B cell (primary cell): ENCODE measurements around the gene ERC2. TPM values are rescaled to one million over a fixed set of nuclear protein-coding genes. Genes with fewer than 3 reads are reported as not detected.

Experiments used
- ATAC-seq: fragments of 200-7000 bp; cut with Tn5 transposase; one replicate; pipeline ENCODE4 v1.10.0; 2021; ENCODE audit warnings: low read depth, mild to moderate bottlenecking, moderate number of reproducible peaks, moderate library complexity
- CTCF ChIA-PET: fragments of 350-600 bp; sonication (Branson Sonifier 250); formaldehyde crosslinking; loops from one replicate; lab custom pipeline; 2021; ENCODE audit warnings: antibody characterized with exemption, inconsistent platforms; lab: Charles Lee
- POLR2A ChIA-PET: fragments of 350-600 bp; sonication (Branson Sonifier 250); formaldehyde crosslinking; loops from one replicate; lab custom pipeline; 2021; ENCODE audit warnings: antibody characterized with exemption; lab: Charles Lee
- DNase-seq: peaks from one replicate; pipeline ENCODE4 v3.0.0; 2013
- H2AFZ ChIP-seq: 2 replicates; pipeline ENCODE4 v1.6.1; 2012; ENCODE audit warnings: mild to moderate bottlenecking, low read depth, low read length; ENCODE audit not compliant: insufficient read depth, poor library complexity, severe bottlenecking
- H3K27ac ChIP-seq, 2 donors: 1 replicate in 1 of 2; 2 replicates in 1 of 2; pipeline ENCODE4 v1.5.1; 2012 to 2013; ENCODE audit warnings: low read length in 2 of 2, mild to moderate bottlenecking in 2 of 2, moderate library complexity in 1 of 2
- H3K27me3 ChIP-seq, 4 experiments: fragments of 200-600 bp in 1 of 4; sonication (generic) in 1 of 4; replicated peaks in 1 of 4; 1 replicate in 2 of 4; 2 replicates in 2 of 4; pipeline versions ENCODE4 v1.6.1 to v1.7.0; 2013 to 2016; ENCODE audit warnings: low read length in 3 of 4, mild to moderate bottlenecking in 2 of 4, mixed read lengths in 1 of 4, moderate library complexity in 1 of 4; ENCODE audit not compliant: insufficient read depth in 4 of 4, control insufficient read depth in 3 of 4; ENCODE audit errors: control extremely low read depth in 1 of 4
- H3K36me3 ChIP-seq, 2 experiments: replicated peaks in 1 of 2; 1 replicate in 1 of 2; 2 replicates in 1 of 2; pipeline versions ENCODE4 v1.6.1 to v1.7.1; 2013; ENCODE audit warnings: low read length in 1 of 2; ENCODE audit not compliant: insufficient read depth in 2 of 2, control insufficient read depth in 1 of 2; ENCODE audit errors: control extremely low read depth in 1 of 2, extremely low read depth in 1 of 2
- H3K4me1 ChIP-seq, 2 donors: fragments of 200-600 bp in 1 of 2; sonication (generic) in 1 of 2; 1 replicate in 1 of 2; 2 replicates in 1 of 2; pipeline versions ENCODE4 v1.5.1 to v1.6.1; 2013 to 2017; ENCODE audit warnings: low read length in 2 of 2; ENCODE audit not compliant: control insufficient read depth in 2 of 2, insufficient read depth in 2 of 2
- H3K4me2 ChIP-seq: replicated peaks from 2 replicates; pipeline ENCODE3; 2012; ENCODE audit warnings: mild to moderate bottlenecking, low read depth, low read length; ENCODE audit not compliant: poor library complexity, severe bottlenecking
- H3K4me3 ChIP-seq, 5 experiments: fragments of 200-600 bp in 1 of 5; sonication (generic) in 1 of 5; 1 replicate in 3 of 5; 2 replicates in 2 of 5; pipeline versions ENCODE4 v1.5.1 to v1.7.0; 2011 to 2016; ENCODE audit warnings: low read length in 4 of 5, mild to moderate bottlenecking in 4 of 5, low read depth in 2 of 5, control low read depth in 1 of 5, moderate library complexity in 1 of 5; ENCODE audit not compliant: insufficient read depth in 1 of 5; ENCODE audit errors: control extremely low read depth in 1 of 5, extremely low read depth in 1 of 5
- H3K79me2 ChIP-seq: fragments of 200-600 bp; sonication (generic); one replicate; pipeline ENCODE4 v1.6.0; 2016; ENCODE audit warnings: low read length; ENCODE audit not compliant: control insufficient read depth, insufficient read depth
- H3K9ac ChIP-seq: fragments of 200-600 bp; sonication (generic); 2 replicates; pipeline ENCODE4 v1.6.1; 2017; ENCODE audit warnings: mild to moderate bottlenecking, low read length, moderate library complexity
- H3K9me3 ChIP-seq, 3 donors: one replicate each; pipeline versions ENCODE4 v1.6.1 to v1.7.1; 2013; ENCODE audit warnings: low read length in 2 of 3; ENCODE audit not compliant: control insufficient read depth in 2 of 3, insufficient read depth in 1 of 3; ENCODE audit errors: control extremely low read depth in 1 of 3
- H4K20me1 ChIP-seq: 2 replicates; pipeline ENCODE4 v1.6.0; 2012; ENCODE audit warnings: mild to moderate bottlenecking, low read length; ENCODE audit not compliant: insufficient read depth, control insufficient read depth, poor library complexity, severe bottlenecking
- H3K27ac Mint-ChIP-seq: one replicate; pipeline ENCODE4 v1.8.0; 2021; ENCODE audit warnings: mixed read lengths
- H3K27me3 Mint-ChIP-seq: one replicate; pipeline ENCODE4 v1.8.0; 2021; ENCODE audit warnings: mixed read lengths
- H3K4me1 Mint-ChIP-seq: one replicate; pipeline ENCODE4 v1.8.0; 2021; ENCODE audit warnings: mixed read lengths
- H3K4me3 Mint-ChIP-seq: one replicate; pipeline ENCODE4 v1.8.0; 2021; ENCODE audit warnings: mixed read lengths
- H3K9me3 Mint-ChIP-seq: one replicate; pipeline ENCODE4 v1.8.0; 2022; ENCODE audit warnings: mixed read lengths; ENCODE audit not compliant: insufficient read depth
- EZH2 ChIP-seq: IDR thresholded peaks from 2 replicates; pipeline ENCODE4 v1.6.1; 2012; ENCODE audit warnings: borderline replicate concordance, low read depth, mild to moderate bottlenecking, moderate library complexity, low read length; ENCODE audit not compliant: insufficient read depth, poor library complexity, severe bottlenecking
- WGBS: methylation state at CpG from one replicate; pipeline ENCODE4 v1.1.5; 2013; ENCODE audit warnings: missing lambda C conversion rate; ENCODE audit not compliant: insufficient coverage; 5-methylcytosine and 5-hydroxymethylcytosine counted together
- intact Hi-C: fragments of 100-400 bp; cut with micrococcal nuclease; formaldehyde crosslinking; loops from one replicate; pipeline ENCODE4 v1.10.0; 2022
- polyA plus RNA-seq: library from polyadenylated mRNA; depleted of rRNA; stranded (reverse); fragments of >200 nt; gene quantifications from 2 replicates; pipeline ENCODE4 v1.2.3, GENCODE V29; 2012
- total RNA-seq, 2 donors: library from RNA; stranded (reverse); fragments of 120-200 nt in 1 of 2; gene quantifications; 1 replicate in 1 of 2; 2 replicates in 1 of 2; pipeline versions ENCODE4 v1.2.3 to v1.2.4, GENCODE V29; 2013 to 2022
- TF ChIP-seq, protein P1 (sequence below): fragments of 200-600 bp; IDR thresholded peaks from one replicate; pipeline ENCODE4 v1.8.0; 2022; ENCODE audit warnings: antibody characterized with exemption, mild to moderate bottlenecking

Gene ERC2
- total and polyA plus RNA-seq, 2 donors (not counting 1 experiment from before 2014, with no cell fraction given), result not detected

DNA sequence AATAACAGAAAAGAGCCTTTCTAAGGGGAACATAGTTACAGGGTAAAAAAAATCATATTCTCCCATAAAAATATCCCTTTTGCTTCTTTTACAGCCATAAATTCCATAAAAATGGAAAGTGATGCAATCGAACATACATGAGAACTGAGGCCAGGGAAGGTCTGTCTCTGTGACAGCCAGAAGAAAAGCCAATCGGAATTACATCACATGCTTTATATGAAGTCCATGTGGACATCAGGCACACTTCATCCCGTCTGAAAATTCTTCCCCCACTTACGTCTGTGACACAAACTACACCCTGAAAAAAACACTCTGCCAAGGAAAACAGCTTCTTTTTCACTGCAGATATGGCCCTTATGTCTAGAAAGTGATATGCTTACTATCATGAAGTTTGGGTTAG is 323.5 kb downstream of the ERC2 start:
- no peaks in the 10 kb centered on the region for H3K9me3 ChIP-seq
- intact Hi-C loops, result no loop called here
- H3K4me1 ChIP-seq, result no peaks in the 10 kb centered on the region
- H3K4me3 Mint-ChIP-seq, result no peak overlapping the region
- ChIA-PET POLR2A (no interaction called here), CTCF (no interaction called here)
- H3K27me3 Mint-ChIP-seq, result peaks cover 5% of the 10 kb centered on the region
- H3K4me2 ChIP-seq, result no peak overlapping the region
- no peak overlapping the region for H2AFZ ChIP-seq
- DNase-seq, result no peak
- no peaks in the 10 kb centered on the region for H4K20me1 ChIP-seq
- no peaks in the 10 kb centered on the region for H3K27me3 ChIP-seq
- no peak overlapping the region for H3K27ac ChIP-seq
- WGBS, result 89% methylated on average over 2 of the region's 4 CpGs
- no peaks in the 10 kb centered on the region for H3K79me2 ChIP-seq
- no peak overlapping the region for H3K4me3 ChIP-seq
- H3K4me1 Mint-ChIP-seq, result no peaks in the 10 kb centered on the region
- H3K27ac Mint-ChIP-seq, result no peak overlapping the region
- no peak overlapping the region for H3K9ac ChIP-seq
- H3K36me3 ChIP-seq, result no peaks in the 10 kb centered on the region
- no peak for ATAC-seq
- TF ChIP-seq, protein P1, sequence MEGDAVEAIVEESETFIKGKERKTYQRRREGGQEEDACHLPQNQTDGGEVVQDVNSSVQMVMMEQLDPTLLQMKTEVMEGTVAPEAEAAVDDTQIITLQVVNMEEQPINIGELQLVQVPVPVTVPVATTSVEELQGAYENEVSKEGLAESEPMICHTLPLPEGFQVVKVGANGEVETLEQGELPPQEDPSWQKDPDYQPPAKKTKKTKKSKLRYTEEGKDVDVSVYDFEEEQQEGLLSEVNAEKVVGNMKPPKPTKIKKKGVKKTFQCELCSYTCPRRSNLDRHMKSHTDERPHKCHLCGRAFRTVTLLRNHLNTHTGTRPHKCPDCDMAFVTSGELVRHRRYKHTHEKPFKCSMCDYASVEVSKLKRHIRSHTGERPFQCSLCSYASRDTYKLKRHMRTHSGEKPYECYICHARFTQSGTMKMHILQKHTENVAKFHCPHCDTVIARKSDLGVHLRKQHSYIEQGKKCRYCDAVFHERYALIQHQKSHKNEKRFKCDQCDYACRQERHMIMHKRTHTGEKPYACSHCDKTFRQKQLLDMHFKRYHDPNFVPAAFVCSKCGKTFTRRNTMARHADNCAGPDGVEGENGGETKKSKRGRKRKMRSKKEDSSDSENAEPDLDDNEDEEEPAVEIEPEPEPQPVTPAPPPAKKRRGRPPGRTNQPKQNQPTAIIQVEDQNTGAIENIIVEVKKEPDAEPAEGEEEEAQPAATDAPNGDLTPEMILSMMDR, result no peak
- TF ChIP-seq EZH2, result no peak
- H3K9me3 Mint-ChIP-seq, result no peaks in the 10 kb centered on the region

DNA sequence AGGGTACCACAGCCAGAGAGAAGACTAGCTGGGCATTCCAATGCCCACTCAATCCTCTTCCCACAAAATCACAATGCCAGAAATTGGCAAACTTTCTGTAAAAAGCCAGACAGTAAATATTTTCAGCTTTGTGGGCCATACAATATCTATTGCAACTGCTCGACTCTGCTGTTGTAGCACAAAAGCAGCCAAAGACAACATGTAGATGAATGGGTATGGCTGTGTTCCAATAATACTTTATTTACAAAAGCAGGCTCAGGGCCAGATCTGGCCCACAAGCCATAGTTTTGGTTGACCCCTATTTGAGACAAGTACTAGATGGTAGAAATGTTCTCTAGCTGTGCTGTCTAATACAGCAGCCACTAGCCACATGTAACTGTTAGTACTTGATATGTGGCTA is 330.9 kb downstream of the ERC2 start:
- Mint-ChIP-seq H3K9me3 (no peaks in the 10 kb centered on the region), H3K4me1 (no peaks in the 10 kb centered on the region), H3K27ac (no peak overlapping the region), H3K27me3 (no peaks in the 10 kb centered on the region), H3K4me3 (no peak overlapping the region)
- Histone ChIP-seq H3K4me2 (no peak overlapping the region), H3K4me1 (no peaks in the 10 kb centered on the region), H3K36me3 (no peaks in the 10 kb centered on the region), H4K20me1 (no peaks in the 10 kb centered on the region), H3K4me3 (no peak overlapping the region), H3K79me2 (no peaks in the 10 kb centered on the region), H3K9ac (no peak overlapping the region), H3K9me3 (peaks cover 0 to 1% (median 0%) of the 10 kb centered on the region in 3 donors), H2AFZ (no peak overlapping the region), H3K27me3 (no peaks in the 10 kb centered on the region), H3K27ac (no peak overlapping the region)
- ChIA-PET POLR2A (no interaction called here), CTCF (no interaction called here)
- no CpG with 5 or more reads among the region's 1 CpG for WGBS
- DNase-seq, result no peak
- TF ChIP-seq, protein P1, result no peak
- no peak for TF ChIP-seq EZH2
- ATAC-seq, result no peak
- intact Hi-C loops, result no loop called here
